HG03571 (cell line): ENCODE results near the gene PIK3R1.
"Not testable (repeated sequence)": the region's sequence is repeated elsewhere in the genome, so short reads cannot be mapped to it uniquely, and the experiment has no call there.

Experiments used
- ATAC-seq: cut with Tn5 transposase; IDR thresholded peaks from one replicate; pipeline ENCODE4 v1.9.1; 2021; ENCODE audit not compliant: unreplicated experiment

The PIK3R1 gene

GRCh38 chr5:68192679-68193060 is 22.9 kb upstream of the PIK3R1 start:
- ATAC-seq: no peak

GRCh38 chr5:68193481-68194036 is 22.0 kb upstream of the PIK3R1 start:
- no peak for ATAC-seq

GRCh38 chr5:68194386-68194785 is 21.2 kb upstream of the PIK3R1 start:
- no peak for ATAC-seq

- no peak for ATAC-seq
Measured at GRCh38 chr5:68195137-68195536, 20.4 kb upstream of the PIK3R1 start.

GRCh38 chr5:68196876-68197275 is 18.7 kb upstream of the PIK3R1 start:
- ATAC-seq: peak; percentile 97

GRCh38 chr5:68200288-68200687 is 15.3 kb upstream of the PIK3R1 start:
- no peak for ATAC-seq

- not testable (repeated sequence) for ATAC-seq
Measured at GRCh38 chr5:68210654-68211053, 4.9 kb upstream of the PIK3R1 start.

- ATAC-seq: no peak
Measured at GRCh38 chr5:68214482-68215207, 911 bp upstream of the PIK3R1 start.

- peak; percentile 50 for ATAC-seq
Measured at GRCh38 chr5:68215898-68216244, 315 bp downstream of the PIK3R1 start.

GRCh38 chr5:68216245-68217046 is 890 bp downstream of the PIK3R1 start:
- ATAC-seq: peak; percentile 15

- no peak for ATAC-seq
Measured at GRCh38 chr5:68217047-68217355, 1.4 kb downstream of the PIK3R1 start.

- no peak for ATAC-seq
Measured at GRCh38 chr5:68217528-68217927, 2.0 kb downstream of the PIK3R1 start.

- ATAC-seq: no peak
Measured at GRCh38 chr5:68219161-68219816, 3.7 kb downstream of the PIK3R1 start.

GRCh38 chr5:68220260-68220659 is 4.7 kb downstream of the PIK3R1 start:
- no peak for ATAC-seq

- no peak for ATAC-seq
Measured at GRCh38 chr5:68220914-68221313, 5.4 kb downstream of the PIK3R1 start.

GRCh38 chr5:68221488-68221887 is 5.9 kb downstream of the PIK3R1 start:
- no peak for ATAC-seq

GRCh38 chr5:68222310-68222709 is 6.8 kb downstream of the PIK3R1 start:
- no peak for ATAC-seq

GRCh38 chr5:68222824-68223354 is 7.3 kb downstream of the PIK3R1 start:
- no peak for ATAC-seq

- ATAC-seq: no peak
Measured at GRCh38 chr5:68223904-68224303, 8.3 kb downstream of the PIK3R1 start.

- ATAC-seq: no peak
Measured at GRCh38 chr5:68224509-68225187, 9.1 kb downstream of the PIK3R1 start.
